ENCODE results near the gene OGDHL.
"Not testable (repeated sequence)": the region's sequence is repeated elsewhere in the genome, so short reads cannot be mapped to it uniquely, and the experiment has no call there.

The OGDHL gene

GRCh38 chr10:49761789-49762565, at the start of gene OGDHL:
Gene OGDHL, minus strand, starts transcription at chr10:49762323. Its CDS starts 3,731 bp downstream, at chr10:49758592.
- DNase-seq (ENCODE audit: low read depth, low spot score), result peak; percentile 14

- no peak for DNase-seq (ENCODE audit: low read depth, low spot score)
These were observed 41.9 kb upstream of the OGDHL start for GRCh38 chr10:49803988-49804387.

DNA sequence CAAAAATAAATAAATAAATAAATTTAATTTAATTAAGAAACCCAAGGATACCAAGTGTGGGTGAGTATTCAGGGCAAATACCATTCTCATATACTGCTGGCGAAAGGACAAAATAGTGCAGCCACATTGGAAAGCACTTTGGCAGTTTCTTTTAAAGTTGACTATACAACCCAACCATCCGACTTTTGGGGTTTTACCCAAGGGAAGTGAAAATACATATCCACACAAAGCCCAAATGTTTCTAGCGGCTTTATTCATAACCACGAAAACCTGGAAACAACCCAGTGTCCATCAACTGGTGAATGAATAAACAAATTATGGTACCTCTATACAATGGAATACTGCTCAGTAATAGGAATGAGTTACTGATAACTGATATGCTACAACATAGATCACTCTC, 36.2 kb upstream of the OGDHL start:
- no peak for DNase-seq (ENCODE audit: low read depth, low spot score)

DNA sequence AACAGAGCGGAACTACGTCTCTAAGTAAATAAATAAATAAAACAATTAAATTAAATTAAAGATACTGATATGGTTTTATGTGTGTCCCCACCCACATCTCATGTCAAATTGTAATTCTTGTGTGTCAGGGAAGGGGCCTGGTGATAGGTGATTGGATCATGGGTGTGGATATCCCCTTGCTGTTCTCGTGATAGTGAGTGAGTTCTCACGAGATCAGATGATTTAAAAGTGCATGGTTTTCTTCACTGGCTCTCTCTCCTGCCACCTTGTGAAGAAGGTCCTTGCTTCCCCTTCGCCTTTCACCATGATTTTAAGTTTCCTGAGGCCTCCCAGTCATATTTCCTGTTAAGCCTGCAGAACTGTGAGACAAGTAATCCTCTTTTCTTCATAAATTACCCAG, 29.0 kb upstream of the OGDHL start:
- DNase-seq (ENCODE audit: low read depth, low spot score), result no peak

- no peak for DNase-seq (ENCODE audit: low read depth, low spot score)
These were observed 22.6 kb upstream of the OGDHL start for GRCh38 chr10:49784681-49785080.

DNA sequence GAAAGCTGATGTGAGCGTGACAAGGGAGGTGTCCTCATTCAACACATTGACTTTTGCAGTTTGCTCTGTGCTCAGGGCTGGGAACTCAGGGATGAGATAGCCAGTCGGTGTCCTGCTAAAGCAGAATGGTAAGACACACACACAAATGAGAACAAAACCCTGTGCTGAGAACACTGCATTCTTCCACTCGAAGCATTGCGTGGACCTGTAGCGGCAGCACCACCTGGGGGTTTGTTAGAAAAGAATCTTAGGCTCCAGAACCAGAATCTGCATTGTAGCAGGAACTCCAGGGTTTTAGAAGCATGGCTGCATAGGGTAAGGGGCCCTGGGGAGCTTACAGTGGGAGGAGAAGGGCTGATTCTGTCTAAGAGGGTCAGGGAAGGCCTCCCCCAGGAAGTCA, 21.5 kb upstream of the OGDHL start:
- no peak for DNase-seq (ENCODE audit: low read depth, low spot score)

- DNase-seq (ENCODE audit: low read depth, low spot score), result no peak
These were observed 19.1 kb upstream of the OGDHL start for GRCh38 chr10:49781247-49781646.

GRCh38 chr10:49778197-49778596, 16.1 kb upstream of the OGDHL start:
- DNase-seq (ENCODE audit: low read depth, low spot score), result no peak

DNA sequence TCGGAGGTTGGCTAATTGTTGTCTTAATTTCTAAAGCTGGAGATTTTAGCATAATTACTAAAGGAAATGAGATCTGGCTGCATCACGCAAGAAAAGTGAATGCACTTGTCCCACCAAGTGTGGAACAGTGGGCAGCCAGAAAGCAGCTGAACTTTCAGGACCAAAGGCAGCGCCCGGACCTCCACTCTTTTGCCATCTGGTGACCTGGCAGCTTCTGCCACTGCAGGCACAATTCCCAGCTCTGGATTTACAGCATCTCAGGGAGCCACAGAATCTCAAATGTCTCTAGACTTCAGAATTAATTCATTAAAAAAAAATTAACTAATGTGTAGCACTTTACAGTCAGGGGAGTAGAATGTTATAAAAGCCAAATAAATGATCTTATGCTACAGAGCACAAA, 14.7 kb upstream of the OGDHL start:
- DNase-seq (ENCODE audit: low read depth, low spot score), result no peak

DNA sequence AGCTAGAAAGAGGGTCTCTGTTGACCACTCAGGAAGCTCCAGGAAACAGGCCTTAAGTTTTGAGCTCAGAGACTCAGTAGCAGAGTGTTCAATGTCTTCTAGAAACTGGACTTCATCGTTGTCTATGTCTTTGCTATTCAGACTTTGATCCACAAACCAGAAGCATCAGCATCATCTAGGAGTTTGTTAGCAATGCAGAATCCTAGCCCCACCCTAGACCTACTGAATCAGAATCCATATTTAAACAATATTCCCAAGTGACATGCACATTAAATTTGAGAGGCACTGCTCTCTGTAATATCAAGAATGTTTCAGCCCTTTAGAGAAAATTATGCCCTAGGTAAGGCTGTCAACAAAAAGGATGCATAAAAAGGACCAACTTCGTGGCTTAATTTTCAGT, 12.9 kb upstream of the OGDHL start:
- no peak for DNase-seq (ENCODE audit: low read depth, low spot score)

- not testable (repeated sequence) for DNase-seq (ENCODE audit: low read depth, low spot score)
These were observed 10.8 kb upstream of the OGDHL start for GRCh38 chr10:49772944-49773343.

DNA sequence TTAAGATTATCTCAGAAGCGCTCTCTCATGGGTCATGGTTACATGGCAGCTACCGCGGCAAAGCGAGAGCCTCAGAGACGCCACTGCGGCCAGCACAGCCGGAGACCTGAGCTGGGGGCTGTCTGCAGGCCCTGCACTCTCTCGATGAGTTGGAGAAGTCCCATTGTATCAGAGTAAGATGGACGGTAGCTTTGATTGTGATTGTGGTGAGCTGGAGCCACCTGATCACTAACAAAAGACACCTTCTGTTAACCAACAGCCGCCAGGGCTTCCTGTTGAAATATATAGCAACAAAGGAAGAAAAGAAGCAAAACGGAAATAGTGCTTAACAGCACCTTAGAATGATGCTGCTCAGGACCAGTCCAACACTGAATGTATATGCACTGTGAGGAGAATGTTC, 8.9 kb upstream of the OGDHL start:
- DNase-seq (ENCODE audit: low read depth, low spot score), result not testable (repeated sequence)

- DNase-seq (ENCODE audit: low read depth, low spot score), result no peak
These were observed 7.6 kb upstream of the OGDHL start for GRCh38 chr10:49769692-49770091.

- no peak for DNase-seq (ENCODE audit: low read depth, low spot score)
These were observed 6.6 kb upstream of the OGDHL start for GRCh38 chr10:49768731-49769130.

- no peak for DNase-seq (ENCODE audit: low read depth, low spot score)
These were observed 6.2 kb upstream of the OGDHL start for GRCh38 chr10:49768329-49768728.

DNA sequence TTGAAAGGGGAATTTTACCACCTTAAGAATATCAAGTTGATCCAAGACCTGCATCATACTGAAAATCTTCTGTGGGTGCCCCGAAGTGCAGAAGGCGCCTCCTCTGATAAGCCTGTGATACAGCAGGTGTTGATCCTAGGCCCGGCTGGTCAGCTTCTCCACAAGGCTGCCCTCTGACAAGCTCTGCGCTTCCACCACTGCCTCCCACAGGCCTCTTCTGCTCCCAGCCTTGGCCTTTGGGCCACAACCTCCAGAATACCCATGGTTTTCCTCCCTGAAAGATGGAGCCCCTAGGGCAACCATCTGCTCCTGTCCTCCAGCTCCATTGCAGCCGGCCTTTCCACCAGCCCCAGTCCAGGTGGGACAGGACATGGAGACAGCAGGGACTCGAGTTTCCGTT, 5.6 kb upstream of the OGDHL start:
- no peak for DNase-seq (ENCODE audit: low read depth, low spot score)

GRCh38 chr10:49766484-49766883, 4.4 kb upstream of the OGDHL start:
- DNase-seq (ENCODE audit: low read depth, low spot score), result no peak

- DNase-seq (ENCODE audit: low read depth, low spot score), result no peak
These were observed 399 bp upstream of the OGDHL start for GRCh38 chr10:49762566-49762877.

- DNase-seq (ENCODE audit: low read depth, low spot score), result no peak
These were observed 828 bp downstream of the OGDHL start for GRCh38 chr10:49761201-49761788.

GRCh38 chr10:49760789-49761188, 1.3 kb downstream of the OGDHL start:
- no peak for DNase-seq (ENCODE audit: low read depth, low spot score)

DNA sequence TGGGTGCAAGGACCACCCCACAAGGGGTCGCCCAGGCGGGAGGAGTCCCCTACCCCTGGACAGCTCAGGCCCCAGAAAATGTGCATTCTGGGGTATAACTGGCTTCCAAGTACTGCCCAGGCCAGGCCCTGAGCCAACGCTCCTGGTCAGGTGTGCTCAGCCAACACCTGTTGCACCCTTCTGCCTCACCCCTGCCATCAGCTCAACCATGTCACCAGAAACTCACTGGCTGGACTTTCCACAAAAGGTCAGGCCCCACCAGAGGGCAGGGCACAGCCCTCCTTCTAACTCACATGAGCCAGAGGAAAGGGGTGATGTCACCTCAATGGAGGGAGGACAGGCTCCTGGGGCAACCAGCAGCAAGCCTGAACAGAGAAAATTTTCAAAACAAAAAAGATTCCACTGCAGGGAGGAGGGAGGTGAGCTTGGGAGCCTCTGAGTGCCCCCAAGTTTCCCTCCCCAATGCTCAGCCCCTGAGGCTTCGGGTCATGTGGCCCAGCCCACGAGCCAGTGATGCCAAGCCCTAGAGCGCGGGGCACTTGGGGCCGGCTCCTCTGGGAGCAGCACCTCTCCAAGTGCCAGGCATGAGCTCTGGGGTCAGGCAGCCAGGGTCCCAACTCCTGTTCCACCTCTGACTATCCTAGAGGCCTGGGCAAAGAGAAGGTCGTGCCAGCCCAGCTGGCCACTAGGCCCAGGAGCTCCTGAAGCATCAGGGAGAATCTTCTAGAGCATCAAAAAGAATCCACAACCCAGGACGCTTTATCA, 2.2 kb downstream of the OGDHL start:
- no peak for DNase-seq (ENCODE audit: low read depth, low spot score)

- DNase-seq (ENCODE audit: low read depth, low spot score), result no peak
These were observed 3.7 kb downstream of the OGDHL start for GRCh38 chr10:49758249-49758930.

All from activated naive CD8-positive, alpha-beta T cell treated with anti-CD3 and anti-CD28 coated beads, Interleukin-2, amount 50 U/mL, for 16 hours (primary cell).